PC-9 (cell line): ENCODE data around the gene PPFIA4. TPM values are rescaled to one million over a fixed set of nuclear protein-coding genes. Genes with fewer than 3 reads are reported as not detected.

Experiments
- BruUV-seq: library from RNA; stranded (reverse); fragments of 400-500 nt; replicated peaks from 2 replicates; lab custom pipeline; 2021; lab: Mats Ljungman, UMichigan
- CTCF ChIA-PET: fragments of 300-600 bp; sonication (Branson Sonifier 250); formaldehyde crosslinking; loops from one replicate; lab custom pipeline; 2022; ENCODE audit warnings: antibody characterized with exemption; lab: Charles Lee
- POLR2A ChIA-PET: fragments of 300-600 bp; sonication (Branson Sonifier 250); formaldehyde crosslinking; loops from one replicate; lab custom pipeline; 2022; ENCODE audit warnings: antibody characterized with exemption; ENCODE audit not compliant: unreplicated experiment; lab: Charles Lee
- DNase-seq, 2 experiments: peaks; one replicate each; pipeline versions ENCODE4 v3.0.0 to v3.0.0-alpha.2; 2015 to 2022; ENCODE audit warnings: mixed read lengths in 1 of 2
- H2AFZ ChIP-seq: fragments of 200-600 bp; sonication (generic); 2 replicates; pipeline ENCODE4 v1.8.1; 2017; ENCODE audit warnings: antibody characterized with exemption
- H3F3A ChIP-seq: fragments of 200-600 bp; sonication (generic); 2 replicates; pipeline ENCODE4 v1.8.1; 2017; ENCODE audit warnings: antibody characterized with exemption, mild to moderate bottlenecking, low read depth; ENCODE audit not compliant: insufficient read depth
- H3K27ac ChIP-seq: fragments of 200-600 bp; sonication (generic); 2 replicates; pipeline ENCODE4 v1.6.1; 2016; ENCODE audit warnings: mixed run types
- H3K27me3 ChIP-seq: fragments of 200-600 bp; sonication (generic); 2 replicates; pipeline ENCODE4 v1.6.1; 2016; ENCODE audit warnings: low read depth, mixed run types; ENCODE audit not compliant: insufficient read depth
- H3K36me3 ChIP-seq: fragments of 200-600 bp; sonication (generic); 2 replicates; pipeline ENCODE4 v1.6.1; 2016; ENCODE audit warnings: low read depth, mixed run types
- H3K4me1 ChIP-seq: fragments of 200-600 bp; sonication (generic); replicated peaks from 2 replicates; pipeline ENCODE4 v1.6.1; 2016; ENCODE audit warnings: mixed run types; ENCODE audit not compliant: insufficient read depth
- H3K4me2 ChIP-seq: fragments of 200-600 bp; sonication (generic); 2 replicates; pipeline ENCODE4 v1.6.1; 2017; ENCODE audit warnings: mixed run types
- H3K4me3 ChIP-seq: fragments of 200-600 bp; sonication (generic); 2 replicates; pipeline ENCODE4 v1.6.1; 2016; ENCODE audit warnings: mixed run types
- H3K79me2 ChIP-seq: fragments of 200-600 bp; sonication (generic); 2 replicates; pipeline ENCODE4 v1.6.1; 2017; ENCODE audit warnings: low read depth, mixed run types
- H3K9me2 ChIP-seq: fragments of 200-600 bp; sonication (generic); 2 replicates; pipeline ENCODE4 v1.8.1; 2017; ENCODE audit warnings: mild to moderate bottlenecking; ENCODE audit not compliant: insufficient read depth
- H3K9me3 ChIP-seq: fragments of 200-600 bp; sonication (generic); 2 replicates; pipeline ENCODE4 v1.8.1; 2016; ENCODE audit warnings: low read depth; ENCODE audit not compliant: insufficient read depth
- H4K20me1 ChIP-seq: fragments of 200-600 bp; sonication (generic); 2 replicates; pipeline ENCODE4 v1.8.1; 2017; ENCODE audit not compliant: insufficient read depth
- CTCF ChIP-seq: fragments of 200-600 bp; sonication (generic); conservative IDR thresholded peaks from 2 replicates; pipeline ENCODE4 v1.6.1; 2017; ENCODE audit warnings: mixed run types, antibody characterized with exemption, mild to moderate bottlenecking, moderate library complexity
- EZH2 ChIP-seq: fragments of 200-600 bp; sonication (generic); IDR thresholded peaks from 2 replicates; pipeline ENCODE4 v1.8.0; 2017; ENCODE audit warnings: antibody characterized with exemption, low read depth
- intact Hi-C: fragments of 100-400 bp; cut with micrococcal nuclease; formaldehyde crosslinking; loops from one replicate; pipeline ENCODE4 v1.10.0; 2022; ENCODE audit not compliant: unreplicated experiment
- total RNA-seq: library from RNA; stranded (reverse); gene quantifications from 2 replicates; pipeline ENCODE4 v1.2.3, GENCODE V29; 2021

The PPFIA4 gene
- total RNA-seq, 1 experiment from 2014 or later, result 1.2 TPM

- intact Hi-C loops, result loop anchor here (5.0 kb wide), 1 partner anchor 293 kb away; no protein-coding TSS in a partner anchor
- ChIA-PET POLR2A (no interaction called here), CTCF (no interaction called here)
- Histone ChIP-seq H3K4me2 (no peak overlapping the region), H3K4me1 (no peaks in the 10 kb centered on the region), H2AFZ (no peak overlapping the region), H3K27ac (no peak overlapping the region), H3K9me3 (no peaks in the 10 kb centered on the region), H4K20me1 (no peaks in the 10 kb centered on the region), H3K27me3 (peaks cover 5% of the 10 kb centered on the region; the same call in 1 of the 2 replicates), H3K9me2 (no peaks in the 10 kb centered on the region), H3F3A (no peaks in the 10 kb centered on the region), H3K79me2 (no peaks in the 10 kb centered on the region), H3K4me3 (no peak overlapping the region), H3K36me3 (no peaks in the 10 kb centered on the region)
- TF ChIP-seq EZH2 (no peak), CTCF (no peak)
- DNase-seq, result no peak
- BruUV-seq, result no TSS peak
These were observed 8.3 kb downstream of the PPFIA4 start for GRCh38 chr1:203034422-203035110.

- Histone ChIP-seq H3K4me3 (no peak overlapping the region), H3K4me2 (no peak overlapping the region), H4K20me1 (no peaks in the 10 kb centered on the region), H3K9me3 (no peaks in the 10 kb centered on the region), H3K4me1 (no peaks in the 10 kb centered on the region), H3K36me3 (no peaks in the 10 kb centered on the region), H3K27ac (no peak overlapping the region), H3K27me3 (peaks cover 5% of the 10 kb centered on the region; the same call in 1 of the 2 replicates), H3K79me2 (no peaks in the 10 kb centered on the region), H3F3A (no peaks in the 10 kb centered on the region), H3K9me2 (no peaks in the 10 kb centered on the region), H2AFZ (no peak overlapping the region)
- TF ChIP-seq EZH2 (no peak), CTCF (no peak)
- intact Hi-C loops, result loop anchor here (5.0 kb wide), 1 partner anchor 292 kb away; no protein-coding TSS in a partner anchor
- BruUV-seq, result no TSS peak
- POLR2A ChIA-PET, result interaction anchor here (0.7 kb wide), 1 partner anchor 301 kb away, joined by 3 read pairs; no protein-coding TSS in a partner anchor
- CTCF ChIA-PET, result interaction anchor here (0.6 to 1.2 kb wide), 3 partner anchors 232 to 767 kb away, joined by 3 to 23 read pairs (median 3); no protein-coding TSS in a partner anchor
- DNase-seq, result no peak
These were observed 9.1 kb downstream of the PPFIA4 start for GRCh38 chr1:203035111-203036000.

GRCh38 chr1:203036135-203036534, 9.8 kb downstream of the PPFIA4 start:
- intact Hi-C loops, result loop anchor here (5.0 kb wide), 1 partner anchor 291 kb away; no protein-coding TSS in a partner anchor
- POLR2A ChIA-PET, result interaction anchor here (0.7 kb wide), 1 partner anchor 300 kb away, joined by 3 read pairs; no protein-coding TSS in a partner anchor

More at GRCh38 chr1:203036135-203036534, 9.8 kb downstream of the PPFIA4 start:
- Histone ChIP-seq H3K9me2 (no peaks in the 10 kb centered on the region), H3K27ac (no peak overlapping the region), H3K4me3 (no peak overlapping the region), H3K4me1 (no peaks in the 10 kb centered on the region), H3K27me3 (peaks cover 5% of the 10 kb centered on the region; the same call in 1 of the 2 replicates), H3F3A (no peaks in the 10 kb centered on the region), H2AFZ (no peak overlapping the region), H3K79me2 (no peaks in the 10 kb centered on the region), H3K36me3 (no peaks in the 10 kb centered on the region), H3K4me2 (no peak overlapping the region), H3K9me3 (no peaks in the 10 kb centered on the region), H4K20me1 (no peaks in the 10 kb centered on the region)
- no peak for DNase-seq
- no TSS peak for BruUV-seq
- TF ChIP-seq CTCF, result no peak
- TF ChIP-seq EZH2, result no peak
- CTCF ChIA-PET, result interaction anchor here (0.6 to 1.2 kb wide), 3 partner anchors 231 to 767 kb away, joined by 3 to 23 read pairs (median 3); no protein-coding TSS in a partner anchor
